Kidney (tissue), 14 donors: Measurements from ENCODE around the gene SH2D2A. TPM values are rescaled to one million over a fixed set of nuclear protein-coding genes. Genes with fewer than 3 reads are reported as not detected.

Experiments
- DNase-seq, 5 donors: peaks; one replicate each; pipeline ENCODE4 v3.0.0-alpha.2; 2013 to 2020
- FAIRE-seq: peaks from 2 replicates; lab custom pipeline; 2012; peaks lifted over from hg19 to GRCh38; lab: Jason Lieb, UNC
- H3K27ac ChIP-seq, 2 donors: one replicate each; pipeline ENCODE4 v1.7.0; 2013; ENCODE audit warnings: low read depth in 2 of 2, low read length in 2 of 2, inconsistent platforms in 1 of 2
- H3K27me3 ChIP-seq: one replicate; pipeline ENCODE4 v1.7.1; 2013; ENCODE audit warnings: low read length, inconsistent platforms; ENCODE audit not compliant: control insufficient read depth, insufficient read depth
- H3K36me3 ChIP-seq, 3 donors: one replicate each; pipeline versions ENCODE4 v1.7.0 to v1.7.1; 2013; ENCODE audit warnings: low read length in 3 of 3, control low read depth in 1 of 3, inconsistent platforms in 1 of 3; ENCODE audit not compliant: insufficient read depth in 3 of 3, control insufficient read depth in 2 of 3
- H3K4me1 ChIP-seq, 3 donors: one replicate each; pipeline versions ENCODE4 v1.7.0 to v1.7.1; 2013; ENCODE audit warnings: low read length in 3 of 3, inconsistent platforms in 1 of 3, low read depth in 1 of 3; ENCODE audit not compliant: control insufficient read depth in 2 of 3, insufficient read depth in 2 of 3
- H3K4me3 ChIP-seq, 3 donors: one replicate each; pipeline versions ENCODE4 v1.7.0 to v1.8.1; 2013; ENCODE audit warnings: low read length in 3 of 3, control low read depth in 1 of 3, inconsistent platforms in 1 of 3
- H3K9ac ChIP-seq, 3 donors: one replicate each; pipeline versions ENCODE4 v1.7.0 to v1.7.1; 2013; ENCODE audit warnings: low read length in 3 of 3, control low read depth in 1 of 3, inconsistent platforms in 1 of 3
- H3K9me3 ChIP-seq, 3 donors: one replicate each; pipeline versions ENCODE4 v1.7.0 to v1.7.1; 2013; ENCODE audit warnings: low read length in 3 of 3, control low read depth in 1 of 3, inconsistent platforms in 1 of 3; ENCODE audit not compliant: control insufficient read depth in 2 of 3, insufficient read depth in 1 of 3
- CTCF ChIP-seq: IDR thresholded peaks from 3 replicates; pipeline ENCODE4 v1.5.1; 2012; ENCODE audit warnings: mild to moderate bottlenecking, moderate library complexity, borderline replicate concordance; ENCODE audit not compliant: insufficient read depth; ENCODE audit errors: extremely low read depth
- intact Hi-C: fragments of 100-400 bp; cut with DNase I; formaldehyde crosslinking; loops from one replicate; pipeline ENCODE4 v1.11.1; 2022
- polyA plus RNA-seq: library from polyadenylated mRNA; stranded (reverse); fragments of 350-450 nt; fragmentation: Illumina TruSeq; extraction: RNeasy Lipid Tissue Mini Kit (QIAGEN cat#74804); gene quantifications from one replicate; pipeline ENCODE4 v1.2.3, GENCODE V29; 2014; ENCODE audit warnings: low read depth, low replicate concordance; ENCODE audit not compliant: insufficient read depth
- total RNA-seq: library from RNA; stranded (reverse); fragmentation: NEBNext Ultra II Directional; extraction: Animal tissue kit (Norgen Biotek cat#: 25700); gene quantifications from one replicate; pipeline ENCODE4 v1.2.1, GENCODE V29; 2021
- donor health status: control.
- donor health status: control.
- donor health status: control.
- donor health status: control.
- donor health status: control.
- donor health status: DM: yes; HTN: yes; CAD: no.
- donor health status: Normal renal cell carcinoma (clear cell type).

The SH2D2A gene
- total and polyA plus RNA-seq, 2 donors from 2014 or later: 0.32 to 4.3 TPM

DNA sequence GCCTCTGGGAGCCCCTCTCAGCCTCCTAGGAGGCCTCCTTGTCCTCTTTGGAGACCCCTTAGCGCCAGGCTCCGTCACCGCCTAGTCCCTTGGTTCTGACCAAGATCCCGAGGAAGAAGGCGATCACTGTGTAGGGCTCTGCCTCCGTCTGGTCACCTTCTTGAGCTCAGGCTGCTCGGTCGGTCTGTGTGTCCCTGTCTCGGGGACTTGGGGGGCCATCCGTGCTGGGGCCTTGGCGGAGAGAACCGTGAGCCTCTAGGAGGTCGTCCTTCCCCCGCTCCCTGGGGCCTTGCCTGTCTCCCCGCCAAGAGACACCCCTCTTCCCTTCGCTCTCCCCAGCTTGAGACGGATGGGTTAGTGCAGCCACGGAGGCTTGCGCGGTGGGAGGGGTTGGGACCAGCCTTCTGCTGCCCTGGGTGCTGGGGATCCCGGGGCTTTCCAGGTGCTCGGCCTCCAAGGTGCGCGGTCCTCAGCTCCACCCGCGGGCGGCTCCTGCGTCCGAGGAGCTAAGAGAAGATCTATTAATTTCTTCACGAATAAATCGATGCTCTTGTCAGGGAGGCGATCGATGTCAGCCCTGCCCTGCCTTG, 43.0 kb upstream of the SH2D2A start:
- Histone ChIP-seq H3K36me3 (no peaks in the 10 kb centered on the region), H3K27me3 (peaks cover 24% of the 10 kb centered on the region), H3K9me3 (no peaks in the 10 kb centered on the region), H3K27ac (no peak overlapping the region), H3K4me1 (peaks cover 0 to 10% (median 0%) of the 10 kb centered on the region in 3 donors), H3K9ac (no peak overlapping the region), H3K4me3 (peak overlapping the region in 1 of 3 donors; percentile 25)
- intact Hi-C loops: loop anchor here (10.0 kb wide), 1 partner anchor 65 kb away; no protein-coding TSS in a partner anchor
- no peak for FAIRE-seq
- peak in 1 of 5 donors; percentile 64 for DNase-seq
- no peak for TF ChIP-seq CTCF

- Histone ChIP-seq H3K36me3 (no peaks in the 10 kb centered on the region), H3K4me1 (peaks cover 0 to 10% (median 0%) of the 10 kb centered on the region in 3 donors), H3K9me3 (no peaks in the 10 kb centered on the region), H3K27ac (no peak within 1 kb of the TSS), H3K4me3 (peak within 1 kb of the TSS in 1 of 3 donors; percentile 25), H3K9ac (no peak within 1 kb of the TSS), H3K27me3 (peaks cover 24% of the 10 kb centered on the region)
- TF ChIP-seq CTCF: no peak
- FAIRE-seq (no peak), DNase-seq (peak in 1 of 5 donors; percentile 73)
- intact Hi-C loops: loop anchor here (10.0 kb wide), 1 partner anchor 64 kb away; no protein-coding TSS in a partner anchor
Observed at GRCh38 chr1:156858959-156859522, 42.4 kb upstream of the SH2D2A start, which contains the start of gene INSRR. TSS of gene INSRR (minus strand) at chr1:156859117. CDS start at chr1:156858621, 496 bp downstream.

DNA sequence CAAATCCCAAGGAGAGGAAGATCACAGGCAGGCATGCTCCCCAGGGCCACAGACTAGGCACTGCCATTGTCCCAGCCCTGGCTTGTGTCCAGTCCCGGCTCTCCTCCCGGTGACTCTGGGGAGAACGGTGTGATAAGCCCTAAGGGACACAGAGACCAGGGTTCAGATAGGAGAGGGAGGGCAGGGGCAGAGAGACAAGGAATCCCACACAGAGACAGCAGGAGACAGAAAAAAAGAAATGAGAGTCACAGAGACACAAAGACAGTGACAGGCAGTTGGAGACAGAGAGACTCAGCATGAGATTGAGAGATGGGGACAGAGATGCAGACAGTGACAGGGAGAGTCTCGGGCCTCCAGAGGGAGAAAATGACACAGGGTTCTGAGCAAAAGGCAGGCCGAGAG, 41.9 kb upstream of the SH2D2A start:
- Histone ChIP-seq H3K27ac (no peak overlapping the region), H3K4me1 (peaks cover 0 to 10% (median 0%) of the 10 kb centered on the region in 3 donors), H3K9me3 (no peaks in the 10 kb centered on the region), H3K36me3 (no peaks in the 10 kb centered on the region), H3K4me3 (no peak overlapping the region), H3K9ac (no peak overlapping the region), H3K27me3 (peaks cover 22% of the 10 kb centered on the region)
- FAIRE-seq (no peak), DNase-seq (peak in 1 of 5 donors; percentile 34)
- TF ChIP-seq CTCF: no peak
- intact Hi-C loops: loop anchor here (10.0 kb wide), 1 partner anchor 64 kb away; no protein-coding TSS in a partner anchor
